Ovary (tissue), 9 donors: ENCODE measurements around the gene HSFX4. TPM values are rescaled to one million over a fixed set of nuclear protein-coding genes. Genes with fewer than 3 reads are reported as not detected.
"Not testable (repeated sequence)": the region's sequence is repeated elsewhere in the genome, so short reads cannot be mapped to it uniquely, and the experiment has no call there.

Experiments used
- DNase-seq, 5 donors: peaks; one replicate each; pipeline ENCODE4 v3.0.0-alpha.2; 2019 to 2020
- H3K27ac ChIP-seq, 2 donors: fragments of 200-600 bp; one replicate each; pipeline versions ENCODE4 v1.5.1 to v1.8.0; 2019 to 2022
- H3K27me3 ChIP-seq: fragments of 200-600 bp; one replicate; pipeline ENCODE4 v1.8.0; 2022
- H3K36me3 ChIP-seq: fragments of 200-600 bp; sonication (generic); one replicate; pipeline ENCODE4 v1.5.1; 2019
- H3K4me1 ChIP-seq: one replicate; pipeline ENCODE4 v1.8.1; 2013; ENCODE audit warnings: mild to moderate bottlenecking, moderate library complexity; ENCODE audit not compliant: insufficient read depth
- H3K4me3 ChIP-seq: fragments of 200-600 bp; sonication (generic); one replicate; pipeline ENCODE4 v1.5.1; 2017
- H3K9me3 ChIP-seq, 2 donors: fragments of 200-600 bp in 1 of 2; sonication (generic) in 1 of 2; one replicate each; pipeline versions ENCODE4 v1.5.1 to v1.8.1; 2013 to 2019; ENCODE audit warnings: mild to moderate bottlenecking in 1 of 2, moderate library complexity in 1 of 2
- EP300 ChIP-seq: sonication (generic); formaldehyde crosslinking; IDR thresholded peaks from one replicate; pipeline ENCODE4 v1.6.1; 2017; ENCODE audit warnings: antibody characterized with exemption
- POLR2A ChIP-seq: fragments of 450-650 bp; IDR thresholded peaks from one replicate; pipeline ENCODE4 v1.6.1; 2017; ENCODE audit warnings: antibody characterized with exemption, mild to moderate bottlenecking, moderate library complexity
- WGBS, 3 donors: extraction: QIAGEN DNeasy Blood & Tissue Kit in 1 of 3; methylation state at CpG; one replicate each; pipeline versions ENCODE4 v1.1.5 to v1.1.7; 2013 to 2017; 5-methylcytosine and 5-hydroxymethylcytosine counted together
- intact Hi-C, 4 donors: fragments of 100-400 bp; cut with DNase I; formaldehyde crosslinking; loops; one replicate each; pipeline versions ENCODE4 v1.11.0 to v1.15.1; 2022 to 2023
- polyA plus RNA-seq, 2 donors: library from polyadenylated mRNA; stranded (reverse); fragments of 200-250 nt in 1 of 2; fragments of 350-450 nt in 1 of 2; fragmentation: Illumina TruSeq in 1 of 2; extraction: RNeasy Lipid Tissue Mini Kit (QIAGEN cat#74804) in 1 of 2; gene quantifications; one replicate each; pipeline ENCODE4 v1.2.3, GENCODE V29; 2013 to 2014
- total RNA-seq, 7 donors: library from RNA; depleted of rRNA in 2 of 7; stranded (reverse); fragments of >200 nt in 2 of 7; fragmentation: NEBNext Ultra II Directional in 3 of 7; extraction: Animal tissue kit (Norgen Biotek cat#: 25700) in 3 of 7; gene quantifications; one replicate each; pipeline versions ENCODE4 v1.1.0 to v1.2.4, GENCODE V29; 2016 to 2023
- TF ChIP-seq, protein P1 (sequence below), 3 donors: fragments of 450-650 bp in 2 of 3; fragments of 200-600 bp in 1 of 3; IDR thresholded peaks; one replicate each; pipeline versions ENCODE4 v1.5.1 to v1.8.0; 2016 to 2022; ENCODE audit warnings: antibody characterized with exemption in 3 of 3, mild to moderate bottlenecking in 1 of 3
- donor health status: DM: no; HTN: no; CAD: no; lungs with moderate emphysema.
- donor health status: DM: no; HTN: no; CAD: no.
- donor health status: Bipolar disorder and iron deficiency.
- donor health status: DM: yes; HTN: yes; CAD: no.
- donor health status: DM: no; HTN: no; CAD: no.
- donor health status: DM: yes; HTN: yes; CAD: no.

HSFX4 gene
- total and polyA plus RNA-seq, 9 donors, result not detected

DNA sequence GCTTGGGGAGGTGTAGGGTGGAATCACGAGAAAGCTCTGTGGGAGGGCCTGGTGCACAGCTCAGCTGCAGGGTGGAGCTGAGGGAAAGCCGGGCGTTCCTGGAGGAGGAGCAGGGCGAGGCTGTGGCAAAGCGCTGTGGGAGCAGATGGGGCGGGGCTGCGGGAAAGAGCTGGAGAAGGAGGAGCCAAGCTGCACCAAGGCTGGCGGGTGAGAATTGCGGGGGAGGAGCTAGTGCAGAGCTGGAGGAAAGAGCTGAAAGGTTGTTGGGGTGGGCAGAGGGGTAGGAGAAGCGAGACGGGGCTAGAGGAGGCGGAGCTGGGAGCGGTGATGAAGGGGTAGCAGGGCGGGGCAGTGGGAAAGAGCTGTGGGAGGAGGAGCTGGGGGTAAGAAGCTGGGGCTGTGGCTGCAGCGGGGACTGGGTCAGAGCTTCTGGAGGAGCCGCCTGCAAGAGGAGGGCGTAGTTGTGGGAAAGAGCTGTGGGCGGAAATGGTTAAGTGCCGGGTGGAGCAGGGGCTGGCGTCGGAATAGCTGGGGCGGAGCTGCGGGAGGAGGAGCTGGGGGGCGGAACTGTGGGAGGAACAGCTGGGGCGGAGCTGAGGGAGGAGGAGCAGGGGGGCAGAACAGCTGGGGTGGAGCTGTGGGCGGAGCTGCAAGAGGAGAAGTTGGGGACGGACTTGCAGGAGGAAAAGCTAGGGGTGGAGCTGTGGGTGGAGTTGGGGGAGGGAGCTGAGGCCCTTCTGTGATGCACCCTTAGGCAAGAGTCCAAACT lies 10.7 kb downstream of the HSFX4 start:
- Histone ChIP-seq H3K9me3 (no peaks in the 10 kb centered on the region), H3K27me3 (no peaks in the 10 kb centered on the region), H3K4me1 (no peaks in the 10 kb centered on the region), H3K36me3 (no peaks in the 10 kb centered on the region), H3K4me3 (peak overlapping the region; percentile 51), H3K27ac (peak overlapping the region; percentile 78 to 85)
- peak; percentile 93 to 96 (median 95) for DNase-seq
- WGBS, 3 donors, result 35 to 50% (median 41%) methylated on average over 27 of the region's 27 CpGs
- intact Hi-C loops, result no loop called here
- no peak for TF ChIP-seq EP300
- TF ChIP-seq POLR2A, result peak; percentile 36

DNA sequence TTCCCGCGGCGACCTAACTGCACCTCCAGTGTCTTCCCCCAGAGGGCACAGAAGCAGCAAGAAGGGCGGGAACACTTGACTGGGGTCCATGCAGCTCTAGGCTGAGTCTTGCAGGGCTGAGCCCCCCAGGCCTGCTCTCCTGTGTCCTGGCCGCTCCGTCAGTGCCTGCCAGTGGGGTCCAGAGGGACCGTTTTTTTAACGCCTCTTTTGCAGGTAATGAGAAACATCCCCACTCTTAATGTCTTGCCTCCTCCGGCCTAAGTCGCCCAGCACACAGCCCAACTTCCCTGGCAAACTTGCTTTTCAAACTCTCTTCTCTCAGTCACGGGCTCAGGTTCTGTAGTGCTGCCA lies 11.3 kb downstream of the HSFX4 start:
- DNase-seq, H3K4me1 ChIP-seq, H3K36me3 ChIP-seq, H3K27me3 ChIP-seq, H3K9me3 ChIP-seq, H3K4me3 ChIP-seq, H3K27ac ChIP-seq, intact Hi-C loops: not testable (repeated sequence)
- WGBS, 3 donors, result 35 to 49% (median 39%) methylated on average over 10 to 11 of the region's 11 CpGs
- TF ChIP-seq, protein P1, sequence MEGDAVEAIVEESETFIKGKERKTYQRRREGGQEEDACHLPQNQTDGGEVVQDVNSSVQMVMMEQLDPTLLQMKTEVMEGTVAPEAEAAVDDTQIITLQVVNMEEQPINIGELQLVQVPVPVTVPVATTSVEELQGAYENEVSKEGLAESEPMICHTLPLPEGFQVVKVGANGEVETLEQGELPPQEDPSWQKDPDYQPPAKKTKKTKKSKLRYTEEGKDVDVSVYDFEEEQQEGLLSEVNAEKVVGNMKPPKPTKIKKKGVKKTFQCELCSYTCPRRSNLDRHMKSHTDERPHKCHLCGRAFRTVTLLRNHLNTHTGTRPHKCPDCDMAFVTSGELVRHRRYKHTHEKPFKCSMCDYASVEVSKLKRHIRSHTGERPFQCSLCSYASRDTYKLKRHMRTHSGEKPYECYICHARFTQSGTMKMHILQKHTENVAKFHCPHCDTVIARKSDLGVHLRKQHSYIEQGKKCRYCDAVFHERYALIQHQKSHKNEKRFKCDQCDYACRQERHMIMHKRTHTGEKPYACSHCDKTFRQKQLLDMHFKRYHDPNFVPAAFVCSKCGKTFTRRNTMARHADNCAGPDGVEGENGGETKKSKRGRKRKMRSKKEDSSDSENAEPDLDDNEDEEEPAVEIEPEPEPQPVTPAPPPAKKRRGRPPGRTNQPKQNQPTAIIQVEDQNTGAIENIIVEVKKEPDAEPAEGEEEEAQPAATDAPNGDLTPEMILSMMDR (IDR thresholded peaks at IDR 0.05), result peak; percentile 19 to 64 (median 60)

DNA sequence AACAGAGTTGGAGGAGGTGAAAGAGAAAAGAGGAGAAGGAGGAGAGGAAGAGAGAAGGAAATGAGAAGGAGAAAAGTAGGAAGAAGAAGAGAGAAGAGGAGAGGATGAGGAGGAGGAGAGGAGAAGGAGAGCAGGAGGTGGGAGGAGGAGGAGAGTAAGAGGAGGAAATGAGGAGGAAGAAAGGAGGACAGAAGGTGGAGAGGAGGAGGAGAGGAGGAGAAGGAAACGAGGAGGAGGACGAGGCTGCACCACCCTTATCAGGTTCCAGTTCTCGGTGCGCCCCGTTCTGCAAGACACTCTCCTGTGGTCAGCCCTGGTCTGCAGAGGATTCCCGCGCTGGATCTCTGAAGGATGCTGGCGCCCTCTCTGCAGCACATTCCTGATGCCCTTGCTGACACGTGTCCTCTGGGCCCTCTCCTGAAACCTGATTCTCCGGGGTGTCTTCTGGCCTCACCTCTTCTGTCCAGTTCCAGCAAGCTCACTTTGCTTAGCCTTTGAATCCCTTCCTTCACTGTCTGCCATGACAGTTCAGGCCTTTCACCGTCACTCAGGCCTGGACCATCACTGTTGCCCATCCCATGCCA lies 15.8 kb downstream of the HSFX4 start:
- intact Hi-C loops, H3K27me3 ChIP-seq, H3K4me1 ChIP-seq, DNase-seq, H3K36me3 ChIP-seq, H3K9me3 ChIP-seq, H3K4me3 ChIP-seq, H3K27ac ChIP-seq: not testable (repeated sequence)
- WGBS, 3 donors, result 73 to 75% (median 73%) methylated on average over 11 of the region's 11 CpGs

DNA sequence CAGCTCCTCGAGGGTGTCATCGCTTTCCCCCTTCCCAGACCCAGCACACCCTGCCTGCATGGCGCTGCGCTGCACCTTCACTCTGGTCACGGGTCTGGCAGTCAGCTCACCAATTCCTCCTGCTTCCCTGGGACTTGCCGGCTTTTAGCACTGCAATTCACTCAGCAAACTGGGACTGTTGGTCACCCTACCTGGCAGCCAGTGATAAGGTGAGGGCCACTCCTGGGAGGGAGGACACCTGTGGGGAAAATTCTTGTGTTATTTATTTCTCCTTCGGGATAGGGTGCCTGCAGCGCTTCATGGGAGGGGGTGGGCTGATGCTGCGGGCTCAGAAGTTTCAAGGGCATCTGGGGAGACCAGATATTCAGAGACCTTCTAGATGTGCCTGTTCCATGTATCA lies 16.4 kb downstream of the HSFX4 start:
- DNase-seq, H3K4me3 ChIP-seq, H3K27me3 ChIP-seq, H3K9me3 ChIP-seq, intact Hi-C loops, H3K4me1 ChIP-seq, H3K27ac ChIP-seq, H3K36me3 ChIP-seq: not testable (repeated sequence)
- 81 to 84% (median 83%) methylated on average over 7 to 8 of the region's 9 CpGs for WGBS, 3 donors

DNA sequence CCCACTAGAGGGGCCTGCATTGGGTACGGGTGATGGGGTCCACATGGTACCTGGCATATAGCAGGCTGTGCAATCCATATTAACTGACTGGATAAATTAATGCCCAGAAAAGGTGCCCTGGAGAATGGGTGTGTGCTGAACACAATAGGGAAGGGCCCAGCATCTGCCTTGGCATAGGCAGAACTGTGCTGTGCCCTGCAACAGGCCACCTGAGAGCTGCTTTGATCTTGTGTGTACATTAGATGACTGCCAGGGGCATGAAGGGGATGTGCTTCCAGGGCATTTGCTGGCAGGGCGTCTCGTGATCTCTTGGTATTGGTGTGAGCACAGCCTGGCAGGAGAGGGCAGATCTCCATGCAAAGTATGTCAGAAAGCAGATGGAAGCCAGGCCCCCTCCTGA lies 17.6 kb downstream of the HSFX4 start:
- DNase-seq, H3K27ac ChIP-seq, H3K4me3 ChIP-seq, H3K27me3 ChIP-seq, intact Hi-C loops, H3K36me3 ChIP-seq, H3K4me1 ChIP-seq, H3K9me3 ChIP-seq: not testable (repeated sequence)
- 80% methylated on average over 1 of the region's 3 CpGs; no CpG with 5 or more reads in 2 of the 3 donors for WGBS, 3 donors

DNA sequence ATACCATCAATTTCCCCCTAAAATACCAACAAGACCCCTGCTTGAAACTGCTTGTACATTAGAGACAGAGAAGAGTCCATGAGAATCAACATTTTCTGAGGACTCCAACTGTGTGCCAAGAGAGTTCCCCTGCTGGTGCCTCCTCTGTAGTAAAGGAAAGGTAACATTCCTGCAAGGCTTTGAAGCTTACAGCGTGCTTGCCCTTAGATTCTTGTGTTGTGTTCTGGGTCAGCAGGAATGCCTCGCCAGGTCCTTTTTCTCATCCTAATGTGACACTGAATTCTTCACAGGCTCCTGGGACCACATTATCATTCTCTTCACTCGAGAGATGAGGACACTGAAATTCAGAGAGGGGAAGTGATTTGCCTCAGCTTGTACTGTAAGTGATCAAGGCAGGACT lies 18.6 kb downstream of the HSFX4 start:
- intact Hi-C loops, result no loop called here
- no peak for TF ChIP-seq EP300
- no peak for TF ChIP-seq POLR2A
- TF ChIP-seq, protein P1 (IDR thresholded peaks at IDR 0.05), result no peak
- WGBS, 3 donors, result 63 to 68% (median 64%) methylated on average over 3 of the region's 3 CpGs

More for the DNA sequence above, 18.6 kb downstream of the HSFX4 start:
- Histone ChIP-seq H3K4me1 (no peaks in the 10 kb centered on the region), H3K4me3 (no peak overlapping the region), H3K27ac (no peak overlapping the region), H3K9me3 (no peaks in the 10 kb centered on the region), H3K27me3 (no peaks in the 10 kb centered on the region), H3K36me3 (no peaks in the 10 kb centered on the region)
- DNase-seq, result no peak
